Measurements from ENCODE around the gene EEF1G. TPM values are rescaled to one million over a fixed set of nuclear protein-coding genes. Genes with fewer than 3 reads are reported as not detected.
"Not testable (repeated sequence)": the region's sequence is repeated elsewhere in the genome, so short reads cannot be mapped to it uniquely, and the experiment has no call there.

Gene EEF1G
- total RNA-seq, 2 donors from 2014 or later = 898 to 1,016 TPM

DNA sequence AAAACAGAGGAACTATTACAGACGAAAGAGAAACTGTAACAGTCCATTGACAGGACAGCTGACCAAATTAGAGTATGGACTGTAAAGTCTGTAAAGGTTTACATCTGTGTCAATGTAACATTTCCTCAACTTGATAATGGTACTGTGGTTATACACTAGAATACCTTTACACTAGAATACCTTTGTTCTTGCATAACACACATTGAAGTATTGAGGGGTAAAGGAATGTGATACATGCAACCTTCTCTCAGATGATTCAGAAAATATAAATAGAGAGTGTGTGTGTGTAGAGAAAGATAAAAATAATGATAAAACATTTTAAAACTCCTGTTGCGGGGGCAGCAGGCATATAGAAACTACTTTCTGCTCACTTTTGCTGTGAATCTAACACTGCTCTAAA, 5.6 kb upstream of the EEF1G start:
- no peak overlapping the region for H3K4me3 Mint-ChIP-seq
- H3K4me1 Mint-ChIP-seq (ENCODE audit: low read depth in 2 of 2) = peaks cover 7 to 11% of the 10 kb centered on the region in 2 donors
- H3K9me3 Mint-ChIP-seq = no peaks in the 10 kb centered on the region
- H3K27me3 Mint-ChIP-seq = no peaks in the 10 kb centered on the region
- H3K36me3 Mint-ChIP-seq = peaks cover 12% of the 10 kb centered on the region
- H3K27ac Mint-ChIP-seq = no peak overlapping the region
- no peak for DNase-seq (ENCODE audit: low spot score)
- no peak for ATAC-seq

DNA sequence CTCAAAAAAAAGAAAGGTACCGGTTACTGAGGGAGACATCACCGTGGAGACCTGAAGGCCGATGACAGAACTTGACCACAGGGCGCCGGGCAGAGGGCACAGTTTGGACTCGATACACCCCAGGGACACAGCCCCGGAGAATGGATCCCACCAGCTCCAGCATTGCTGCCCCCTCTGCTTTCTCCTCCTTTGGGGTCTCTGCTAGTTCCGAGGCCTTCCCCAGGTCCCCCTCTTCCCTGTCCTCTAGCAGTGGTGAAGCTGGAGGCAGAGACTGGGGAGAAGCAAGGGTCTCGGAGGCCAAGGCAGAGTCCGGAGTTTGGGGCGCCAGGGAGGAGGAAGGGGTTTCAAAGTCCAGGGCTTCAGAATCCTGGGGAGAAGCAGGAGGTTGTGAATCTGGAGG, 4.8 kb upstream of the EEF1G start:
- Mint-ChIP-seq H3K4me1 (ENCODE audit: low read depth in 2 of 2) (peaks cover 9 to 16% of the 10 kb centered on the region in 2 donors), H3K9me3 (no peaks in the 10 kb centered on the region), H3K27ac (no peak overlapping the region), H3K36me3 (peaks cover 13% of the 10 kb centered on the region), H3K4me3 (no peak overlapping the region), H3K27me3 (no peaks in the 10 kb centered on the region)
- ATAC-seq (no peak), DNase-seq (ENCODE audit: low spot score) (no peak)

DNA sequence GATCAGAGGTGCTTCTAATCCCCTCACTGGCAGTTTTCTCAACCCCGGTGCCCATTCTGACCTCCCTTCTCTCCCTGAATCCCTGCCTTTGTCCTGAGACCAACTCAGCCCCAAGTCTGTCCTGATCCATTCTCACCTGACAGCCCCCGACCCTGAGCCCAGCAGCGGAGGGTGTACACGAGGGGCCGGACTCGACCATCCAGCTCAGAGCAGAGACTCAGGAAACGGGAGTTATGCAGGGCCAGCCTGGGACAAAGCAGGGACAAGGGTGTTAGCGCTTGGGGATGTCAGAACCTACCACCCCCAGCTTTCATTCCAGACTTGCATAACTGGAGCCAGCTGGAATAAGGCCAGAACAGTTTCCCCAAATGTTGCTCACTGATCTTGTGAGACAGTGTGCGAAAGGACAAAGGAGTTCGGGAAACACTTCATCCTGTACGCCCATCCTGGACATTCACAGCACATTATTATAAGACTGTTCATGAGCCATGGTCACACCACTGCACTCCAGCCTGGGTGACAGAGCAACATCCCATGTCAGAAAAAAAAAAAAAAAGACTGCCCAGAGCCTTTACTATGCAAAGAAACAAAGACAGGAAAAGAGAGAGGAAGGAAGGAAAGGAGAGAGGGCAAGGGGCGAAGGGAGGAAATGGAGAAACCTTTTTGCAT, 3.5 kb upstream of the EEF1G start:
- Mint-ChIP-seq H3K36me3 (peaks cover 26% of the 10 kb centered on the region), H3K27ac (peak overlapping the region in 1 of 2 donors; percentile 81)

DNA sequence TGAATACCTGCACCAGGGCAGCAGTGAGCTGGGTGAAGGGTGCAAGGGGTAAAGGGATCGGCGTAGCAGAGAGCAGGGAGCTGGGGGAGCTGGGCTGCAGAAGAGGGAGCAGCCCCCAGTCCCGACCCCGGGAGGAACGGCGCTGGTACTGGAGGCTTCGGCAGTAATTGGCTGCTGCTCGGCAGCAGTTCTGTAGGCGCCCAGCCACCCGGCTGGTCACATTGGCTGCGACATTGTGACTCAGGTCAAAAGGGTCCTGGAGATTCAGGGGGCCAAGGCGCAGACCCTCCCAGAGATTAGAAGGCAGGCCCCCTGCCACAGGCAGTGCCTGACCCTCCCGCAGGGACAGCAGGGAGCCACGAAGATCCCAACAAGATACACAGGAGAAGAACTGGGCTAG, 2.1 kb upstream of the EEF1G start:
- no peak for ATAC-seq
- Mint-ChIP-seq H3K27ac (peak overlapping the region; percentile 97 to 98), H3K27me3 (no peaks in the 10 kb centered on the region), H3K4me1 (ENCODE audit: low read depth in 2 of 2) (peaks cover 36 to 42% of the 10 kb centered on the region in 2 donors), H3K36me3 (peaks cover 35% of the 10 kb centered on the region), H3K9me3 (no peaks in the 10 kb centered on the region), H3K4me3 (peak overlapping the region; percentile 97)
- DNase-seq (ENCODE audit: low spot score) = no peak

More for the DNA sequence above, 3.5 kb upstream of the EEF1G start:
- Mint-ChIP-seq H3K4me3 (no peak overlapping the region), H3K4me1 (ENCODE audit: low read depth in 2 of 2) (peaks cover 23 to 29% of the 10 kb centered on the region in 2 donors), H3K27me3 (no peaks in the 10 kb centered on the region), H3K9me3 (no peaks in the 10 kb centered on the region)
- no peak for ATAC-seq
- no peak for DNase-seq (ENCODE audit: low spot score)

DNA sequence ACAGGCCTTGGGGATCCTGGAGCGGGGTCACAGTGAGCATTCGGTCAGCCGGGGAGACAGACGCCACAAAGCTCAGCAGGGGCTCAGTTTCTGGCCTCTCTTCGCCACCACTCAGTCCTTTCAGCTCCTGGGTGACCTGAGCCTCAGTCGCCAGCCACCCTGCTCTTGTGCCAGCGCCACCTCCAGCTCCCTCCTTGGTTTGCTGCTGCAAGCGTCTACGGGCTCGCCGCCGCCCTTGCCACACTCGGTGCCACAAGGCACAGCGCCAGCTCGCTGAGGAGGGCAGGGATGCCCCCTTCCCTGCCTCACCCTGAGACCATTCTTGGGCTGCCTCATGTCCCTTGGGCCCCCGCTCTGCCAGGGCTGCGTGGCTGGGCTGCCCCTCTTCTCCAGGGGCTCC, 1.5 kb upstream of the EEF1G start:
- no peaks in the 10 kb centered on the region for H3K9me3 Mint-ChIP-seq
- DNase-seq (ENCODE audit: low spot score) = no peak
- H3K27ac Mint-ChIP-seq = peak overlapping the region; percentile 97 to 98
- no peak for ATAC-seq
- H3K4me1 Mint-ChIP-seq (ENCODE audit: low read depth in 2 of 2) = peaks cover 43 to 47% of the 10 kb centered on the region in 2 donors
- H3K27me3 Mint-ChIP-seq = no peaks in the 10 kb centered on the region
- H3K4me3 Mint-ChIP-seq = peak overlapping the region; percentile 97
- peaks cover 38% of the 10 kb centered on the region for H3K36me3 Mint-ChIP-seq

DNA sequence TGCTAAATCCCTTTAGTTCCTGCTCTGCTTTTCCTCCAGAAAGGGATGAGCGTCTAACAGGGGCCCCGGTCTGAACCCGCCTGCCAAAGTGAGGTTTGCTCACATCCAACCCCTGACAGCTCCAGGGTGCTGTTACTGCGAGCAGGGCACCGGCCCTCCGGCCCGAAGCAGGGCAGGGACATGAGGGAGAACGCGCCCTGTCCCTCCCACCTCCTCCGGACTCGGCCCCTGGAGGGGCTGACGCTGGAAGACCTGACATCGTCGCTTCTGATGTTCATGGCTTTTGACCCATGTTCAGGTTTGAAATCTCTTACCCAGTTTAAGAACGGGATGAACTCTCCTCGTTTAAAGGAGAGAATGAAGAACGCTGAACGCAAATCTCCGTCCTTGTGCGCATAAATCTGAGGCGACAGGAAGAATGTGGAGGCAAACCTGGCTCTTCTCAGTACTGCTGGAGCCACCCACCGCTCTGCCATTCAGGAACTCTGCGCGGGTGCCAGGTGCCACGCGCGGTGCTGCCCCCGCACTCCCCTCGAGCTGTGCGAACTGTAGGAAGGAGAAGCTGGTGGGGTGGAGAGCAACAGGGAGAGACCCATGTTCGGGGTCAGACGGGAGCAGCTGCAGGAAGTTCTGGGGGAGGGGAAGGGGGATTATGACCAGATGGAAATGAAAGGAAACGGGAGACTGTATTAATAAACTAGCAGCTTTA, 826 bp upstream of the EEF1G start:
- peaks cover 45 to 48% of the 10 kb centered on the region in 2 donors for H3K4me1 Mint-ChIP-seq (ENCODE audit: low read depth in 2 of 2)
- peak; percentile 16 to 25 for ATAC-seq

DNA sequence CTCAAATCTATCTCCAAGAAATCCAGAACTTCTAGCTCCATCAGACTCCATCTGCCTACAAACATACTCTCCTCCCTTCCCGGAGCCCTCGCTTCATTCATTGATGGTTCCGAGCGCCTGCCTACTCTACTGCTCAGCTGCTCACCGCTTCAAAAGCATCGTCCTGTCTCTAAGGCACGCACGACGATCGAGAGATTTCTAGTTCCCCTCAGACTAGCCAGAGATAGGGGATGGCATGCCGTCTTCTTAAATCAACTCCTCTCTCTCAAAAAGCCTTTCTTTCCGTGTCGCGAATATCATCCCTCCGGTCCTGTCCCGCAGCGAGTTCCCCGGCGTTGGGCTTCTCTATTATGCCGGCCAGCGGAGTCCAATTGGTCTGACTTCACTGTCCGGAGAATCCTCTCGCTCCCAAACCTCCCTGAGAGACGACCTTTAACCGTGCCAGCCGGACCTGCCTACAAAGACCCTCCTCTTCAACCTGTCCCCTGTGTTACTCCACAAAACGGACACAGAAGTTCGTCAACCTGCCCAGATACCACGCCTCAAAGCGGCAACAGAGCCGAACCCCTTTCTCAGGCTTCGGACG, 592 bp downstream of the EEF1G start:
- peaks cover 38% of the 10 kb centered on the region for H3K36me3 Mint-ChIP-seq
- DNase-seq (ENCODE audit: low spot score) (no peak), ATAC-seq (no peak)
- peaks cover 45 to 48% of the 10 kb centered on the region in 2 donors for H3K4me1 Mint-ChIP-seq (ENCODE audit: low read depth in 2 of 2)
- peak overlapping the region; percentile 97 to 98 for H3K27ac Mint-ChIP-seq
- no peaks in the 10 kb centered on the region for H3K27me3 Mint-ChIP-seq
- peak overlapping the region; percentile 97 for H3K4me3 Mint-ChIP-seq
- no peaks in the 10 kb centered on the region for H3K9me3 Mint-ChIP-seq

More for the DNA sequence above, 826 bp upstream of the EEF1G start:
- peak overlapping the region; percentile 97 to 98 for H3K27ac Mint-ChIP-seq
- H3K9me3 Mint-ChIP-seq = no peaks in the 10 kb centered on the region
- no peak for DNase-seq (ENCODE audit: low spot score)
- H3K4me3 Mint-ChIP-seq = peak overlapping the region; percentile 97
- H3K36me3 Mint-ChIP-seq = peaks cover 38% of the 10 kb centered on the region
- H3K27me3 Mint-ChIP-seq = no peaks in the 10 kb centered on the region

DNA sequence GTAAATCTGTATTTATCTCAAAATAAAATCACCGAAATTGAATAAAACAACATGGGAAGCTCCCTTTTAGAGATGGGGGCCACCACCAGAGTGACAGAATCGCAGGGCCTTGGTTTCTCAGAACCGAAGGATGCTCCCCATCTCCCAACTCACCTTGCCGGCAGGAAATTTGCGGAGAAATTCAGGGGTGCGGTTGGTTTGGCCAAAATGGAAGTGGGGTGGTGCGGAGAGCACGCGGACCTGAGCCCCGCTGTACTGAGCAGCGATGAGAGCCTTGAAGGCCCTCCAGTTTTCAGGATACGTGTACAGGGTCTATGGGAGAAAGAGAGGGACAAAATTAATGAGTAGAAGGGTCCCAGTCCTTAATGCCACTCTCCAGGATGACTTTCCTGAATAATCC, 1.3 kb downstream of the EEF1G start:
- Mint-ChIP-seq H3K9me3 (no peaks in the 10 kb centered on the region), H3K4me3 (peak overlapping the region; percentile 97), H3K27me3 (no peaks in the 10 kb centered on the region), H3K4me1 (ENCODE audit: low read depth in 2 of 2) (peaks cover 46 to 48% of the 10 kb centered on the region in 2 donors), H3K36me3 (peaks cover 39% of the 10 kb centered on the region), H3K27ac (peak overlapping the region; percentile 97 to 98)
- no peak for ATAC-seq
- DNase-seq (ENCODE audit: low spot score) = no peak

DNA sequence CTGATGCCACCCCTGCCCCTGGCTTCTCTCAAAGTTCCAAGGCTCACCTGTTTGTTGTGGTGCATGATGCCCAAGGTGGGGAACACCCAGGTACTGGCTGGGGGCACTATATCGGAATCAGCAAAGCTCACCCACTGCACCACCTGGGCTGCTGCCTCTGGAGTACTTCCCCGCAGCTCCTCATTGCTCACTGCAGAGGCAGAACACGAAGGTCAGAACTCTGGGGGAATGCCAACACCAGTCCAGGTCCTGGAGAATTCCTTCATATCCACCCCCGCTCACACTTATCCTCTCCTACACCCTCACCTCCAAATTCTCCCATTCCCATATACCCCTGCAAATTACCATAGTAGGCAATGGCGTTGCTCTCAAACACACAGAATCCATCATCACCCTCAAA, 2.2 kb downstream of the EEF1G start:
- H3K27ac Mint-ChIP-seq = peak overlapping the region; percentile 97 to 98
- peaks cover 55 to 56% of the 10 kb centered on the region in 2 donors for H3K4me1 Mint-ChIP-seq (ENCODE audit: low read depth in 2 of 2)
- H3K27me3 Mint-ChIP-seq; H3K9me3 Mint-ChIP-seq; ATAC-seq; DNase-seq (ENCODE audit: low spot score): not testable (repeated sequence)
- H3K4me3 Mint-ChIP-seq = peak overlapping the region; percentile 97
- H3K36me3 Mint-ChIP-seq = peaks cover 45% of the 10 kb centered on the region

DNA sequence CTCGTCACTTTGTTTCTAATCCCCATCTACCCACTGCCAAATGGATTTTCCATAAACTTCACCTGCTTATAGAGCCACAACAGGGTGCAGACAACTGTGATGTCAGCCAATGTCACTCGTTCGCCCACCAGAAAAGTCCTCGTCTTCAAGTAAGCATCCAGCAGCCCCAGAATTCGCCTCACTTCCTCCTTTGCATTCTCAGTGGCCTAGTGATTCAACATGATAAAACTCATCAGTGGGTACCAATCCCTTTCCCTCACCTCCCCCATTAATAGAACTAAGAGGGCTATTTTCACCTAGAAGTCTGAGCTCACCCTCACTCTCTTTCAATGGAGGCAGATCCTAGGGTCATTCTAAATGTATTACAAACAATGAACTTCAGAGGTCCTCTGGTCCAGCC, 2.8 kb downstream of the EEF1G start:
- peak overlapping the region; percentile 97 for H3K4me3 Mint-ChIP-seq
- H3K4me1 Mint-ChIP-seq (ENCODE audit: low read depth in 2 of 2) = peaks cover 60% of the 10 kb centered on the region in 2 donors
- H3K9me3 Mint-ChIP-seq; DNase-seq (ENCODE audit: low spot score); ATAC-seq; H3K27me3 Mint-ChIP-seq: not testable (repeated sequence)
- peak overlapping the region; percentile 97 to 98 for H3K27ac Mint-ChIP-seq
- H3K36me3 Mint-ChIP-seq = peaks cover 51% of the 10 kb centered on the region

DNA sequence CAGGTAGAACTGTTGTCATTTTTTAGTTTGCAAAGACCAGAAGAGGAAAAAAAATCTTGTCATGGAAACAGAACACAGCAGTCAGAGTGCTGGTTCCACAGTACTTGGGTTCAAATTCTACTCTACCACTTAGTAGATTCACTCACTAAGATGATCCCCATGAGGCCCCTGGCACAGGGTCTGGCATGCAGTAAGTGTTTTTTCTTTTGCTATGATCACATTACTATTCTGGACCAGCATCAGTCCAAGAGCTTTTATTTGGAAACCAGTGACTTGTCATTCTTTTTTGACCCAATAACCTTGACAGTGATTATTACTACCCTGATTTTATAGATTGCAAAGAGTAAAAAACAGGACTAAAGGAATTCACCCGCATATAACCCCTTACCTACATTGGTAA, 4.1 kb downstream of the EEF1G start:
- Mint-ChIP-seq H3K27ac (peak overlapping the region in 1 of 2 donors; percentile 98), H3K4me3 (peak overlapping the region; percentile 4), H3K4me1 (ENCODE audit: low read depth in 2 of 2) (peaks cover 54 to 61% of the 10 kb centered on the region in 2 donors), H3K9me3 (no peaks in the 10 kb centered on the region), H3K36me3 (peaks cover 57% of the 10 kb centered on the region), H3K27me3 (no peaks in the 10 kb centered on the region)
- ATAC-seq = no peak
- DNase-seq (ENCODE audit: low spot score) = no peak

DNA sequence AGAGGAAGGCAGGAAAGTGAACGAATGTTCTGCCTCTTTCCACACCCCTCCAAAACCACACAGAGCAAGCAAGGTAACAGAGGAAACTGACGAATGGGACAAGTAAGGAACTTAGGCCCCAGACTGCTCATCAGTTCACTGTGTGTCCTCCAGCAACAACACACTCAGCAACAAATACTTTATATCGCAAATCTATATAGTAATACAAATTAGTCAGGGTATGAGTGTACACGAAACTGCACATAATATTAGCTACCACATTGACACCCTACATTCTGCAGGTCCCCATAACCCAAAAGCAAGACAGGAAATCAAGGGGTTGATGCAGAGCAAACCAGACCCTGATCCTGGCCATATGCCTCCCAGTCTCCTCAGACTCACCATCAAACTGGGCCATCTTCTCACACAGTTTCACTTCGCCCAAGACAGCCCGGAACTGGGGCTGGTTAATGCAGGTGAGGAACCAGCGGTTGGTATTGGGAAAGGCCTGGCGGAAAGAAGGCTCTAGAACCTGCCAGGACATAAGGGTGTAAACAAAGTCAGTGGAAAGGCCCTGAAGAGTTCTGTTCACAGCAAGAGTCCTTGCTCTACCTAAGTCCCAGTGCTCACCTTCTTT, 6.6 kb downstream of the EEF1G start:
- Mint-ChIP-seq H3K27ac (peak overlapping the region; percentile 6 to 9), H3K4me3 (peak overlapping the region; percentile 42), H3K4me1 (ENCODE audit: low read depth in 2 of 2) (peaks cover 35 to 43% of the 10 kb centered on the region in 2 donors), H3K9me3 (no peaks in the 10 kb centered on the region), H3K27me3 (no peaks in the 10 kb centered on the region), H3K36me3 (peaks cover 45% of the 10 kb centered on the region)
- no peak for DNase-seq (ENCODE audit: low spot score)
- ATAC-seq = no peak

DNA sequence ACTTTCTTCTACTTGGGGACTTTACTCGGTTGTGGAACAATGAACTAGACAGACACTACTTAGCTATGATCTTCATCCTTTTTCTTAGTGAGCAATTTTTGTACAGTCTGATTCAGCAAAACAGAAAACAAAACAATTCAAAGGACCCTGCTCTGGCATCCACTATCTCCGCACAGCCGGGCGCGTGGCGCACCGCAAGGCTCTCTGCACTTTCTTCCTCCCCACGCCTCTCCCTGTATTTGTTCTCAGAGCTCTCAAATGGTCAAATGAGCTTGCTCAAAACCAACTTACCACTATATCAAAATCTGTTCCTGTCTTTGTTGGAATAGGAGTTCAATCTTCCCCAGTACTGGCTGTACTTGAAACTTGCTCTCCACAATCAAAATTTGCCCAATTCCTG, 7.4 kb downstream of the EEF1G start:
- Mint-ChIP-seq H3K36me3 (peaks cover 43% of the 10 kb centered on the region), H3K27me3 (no peaks in the 10 kb centered on the region), H3K4me1 (ENCODE audit: low read depth in 2 of 2) (peaks cover 32 to 42% of the 10 kb centered on the region in 2 donors), H3K9me3 (no peaks in the 10 kb centered on the region), H3K27ac (peak overlapping the region; percentile 9 to 25), H3K4me3 (no peak overlapping the region)
- ATAC-seq (no peak), DNase-seq (ENCODE audit: low spot score) (no peak)
